Activated CD4-positive, alpha-beta T cell treated with anti-CD3 and anti-CD28 coated beads, Interleukin-2, Interleukin-4, amounts not matched to agents 100 ng/mL and 50 ng/mL, durations not matched to agents 16 hours and 8 hours (primary cell): Measurements from ENCODE around the gene NCF4.

Experiments used
- DNase-seq: peaks from one replicate; pipeline ENCODE4 v3.0.0-alpha.2; 2020; ENCODE audit warnings: low spot score

The NCF4 gene

GRCh38 chr22:36860821-36861659 is at the start of gene NCF4:
NCF4 (plus strand) TSS chr22:36861006; CDS start chr22:36861172, 166 bp downstream.
- peak; percentile 87 for DNase-seq

- DNase-seq = no peak
Observed at GRCh38 chr22:36811094-36811800, 49.6 kb upstream of the NCF4 start.

DNA sequence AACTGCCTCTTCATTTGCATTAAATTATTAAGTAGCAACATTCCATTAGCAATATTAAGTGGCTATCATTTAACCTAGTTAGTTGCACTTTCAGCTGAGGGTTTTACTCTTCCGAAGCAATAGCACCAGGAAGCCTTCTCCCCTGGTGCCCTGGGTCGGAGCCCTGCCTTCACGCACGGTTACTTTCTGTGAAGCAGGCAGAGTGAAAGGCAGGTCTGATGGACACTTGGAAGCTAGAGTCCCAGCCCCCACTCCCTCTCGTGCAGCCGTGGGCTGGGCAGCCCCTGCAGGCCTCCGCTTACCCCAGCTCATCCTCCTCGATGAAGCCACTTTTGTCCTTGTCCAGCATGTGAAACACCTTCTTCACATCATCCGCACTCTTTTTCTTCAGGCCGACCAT is 46.0 kb upstream of the NCF4 start:
- DNase-seq = no peak

GRCh38 chr22:36815558-36816338 is 45.1 kb upstream of the NCF4 start:
- DNase-seq = no peak

- no peak for DNase-seq
Observed at GRCh38 chr22:36816339-36816635, 44.5 kb upstream of the NCF4 start.

- DNase-seq = no peak
Observed at GRCh38 chr22:36816636-36817524, 43.9 kb upstream of the NCF4 start, which contains the start of gene PVALB. PVALB (minus strand) TSS chr22:36817035; CDS start chr22:36817005, 30 bp downstream.

DNA sequence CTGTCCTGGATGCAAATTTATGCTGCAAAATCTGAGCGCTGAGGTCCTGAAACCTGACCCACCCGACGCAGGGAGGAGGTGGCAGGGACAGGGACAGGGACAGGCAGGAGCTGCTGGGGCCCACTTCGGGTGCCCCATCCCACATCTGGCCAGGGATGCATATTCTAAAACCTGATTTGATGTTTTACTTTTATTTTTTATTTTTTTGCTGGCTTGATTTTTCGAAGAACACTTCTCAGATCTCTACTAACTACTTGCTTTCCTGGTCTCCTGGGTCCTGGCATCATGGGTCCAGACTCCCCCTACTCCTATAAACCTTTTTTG is 43.3 kb upstream of the NCF4 start:
- no peak for DNase-seq

GRCh38 chr22:36818010-36818642 is 42.7 kb upstream of the NCF4 start:
- no peak for DNase-seq

DNA sequence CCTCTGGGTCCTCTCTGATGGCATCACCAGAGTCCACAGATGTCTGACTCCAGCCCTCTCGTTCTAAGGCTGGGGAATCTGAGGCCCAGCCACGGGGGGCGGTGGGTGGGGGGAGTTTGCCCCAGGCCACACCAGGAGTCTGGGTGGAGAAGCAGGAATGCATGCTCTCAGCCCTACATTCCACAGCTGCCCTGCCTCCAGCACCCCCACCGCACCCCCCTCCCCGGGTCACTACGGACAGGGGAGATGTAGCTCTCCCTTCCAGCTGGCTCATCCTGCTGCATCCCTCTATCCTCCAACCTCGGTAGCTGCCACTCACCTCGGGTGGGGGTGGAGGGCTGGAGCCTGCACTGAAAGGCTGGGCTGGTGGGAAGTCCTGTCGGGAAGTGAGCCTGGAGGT is 41.7 kb upstream of the NCF4 start:
- no peak for DNase-seq

DNA sequence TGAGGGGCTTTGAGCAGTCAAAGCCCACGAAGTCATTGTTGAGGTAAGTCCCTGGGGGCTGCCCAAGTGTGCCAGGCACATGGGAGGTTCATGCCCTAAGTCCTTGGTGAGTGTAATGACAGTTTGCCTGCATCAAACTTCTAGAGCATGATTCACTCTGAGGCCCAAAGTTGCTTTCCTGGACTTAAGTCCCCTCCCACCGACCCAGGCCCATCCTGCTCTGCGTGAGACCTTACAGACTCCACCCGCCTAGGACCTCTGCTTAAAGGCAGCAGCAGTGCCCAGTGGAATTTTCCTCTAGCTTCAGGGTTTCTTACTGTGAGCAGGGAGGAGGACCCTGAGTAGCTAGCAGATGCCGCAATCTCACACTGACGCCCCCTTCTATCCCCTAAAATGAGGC is 38.2 kb upstream of the NCF4 start:
- DNase-seq = no peak

DNA sequence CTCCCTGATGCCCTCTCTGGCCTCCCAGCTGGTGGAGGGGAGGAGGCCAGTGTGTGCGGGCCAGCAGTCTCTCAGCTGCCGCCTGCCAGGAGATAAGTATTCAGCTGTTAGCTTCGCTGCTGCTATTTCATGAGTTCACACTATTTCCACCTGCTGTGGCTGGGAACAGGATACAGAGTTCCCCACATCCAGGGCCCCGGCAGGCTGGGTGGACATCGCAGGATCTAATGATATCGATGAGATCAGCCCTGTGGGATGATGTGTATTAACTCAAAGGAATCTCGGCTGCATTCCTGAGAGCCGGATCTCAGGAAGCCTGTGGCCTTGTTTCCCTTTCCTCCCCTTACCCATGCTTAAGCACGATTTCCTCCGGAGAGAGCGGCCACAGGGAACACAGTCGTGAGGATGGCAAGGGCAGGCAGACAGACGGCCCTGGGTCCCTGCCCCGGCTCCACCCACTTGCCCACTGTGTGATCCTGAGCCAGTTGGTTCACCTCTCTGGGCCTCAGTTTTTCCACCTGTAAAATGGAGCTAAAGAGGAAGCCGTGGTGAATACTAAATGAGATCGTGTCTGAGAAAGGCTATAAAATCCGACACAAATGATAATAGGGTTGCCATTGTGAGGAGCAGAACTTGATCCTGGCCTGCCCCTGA is 37.5 kb upstream of the NCF4 start:
- no peak for DNase-seq

DNA sequence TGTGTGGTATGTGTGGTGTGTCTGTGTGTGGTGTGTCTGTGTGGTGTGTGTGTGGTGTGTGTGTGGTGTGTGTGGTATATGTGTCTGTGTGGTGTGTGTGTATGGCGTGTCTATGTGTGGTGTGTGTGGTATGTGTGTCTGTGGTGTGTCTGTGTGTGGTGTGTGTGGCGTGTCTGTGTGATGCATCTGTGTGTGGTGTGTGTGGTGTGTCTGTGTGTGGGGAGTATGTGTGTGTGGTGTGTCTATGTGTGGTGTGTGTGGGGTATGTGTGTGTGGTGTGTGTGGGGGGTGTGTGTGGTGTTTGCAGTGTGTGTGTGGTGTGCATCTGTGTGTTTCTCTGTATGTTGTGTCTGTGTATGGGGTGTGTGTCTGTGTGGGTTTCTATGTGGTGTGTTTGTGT is 36.2 kb upstream of the NCF4 start:
- no peak for DNase-seq

DNA sequence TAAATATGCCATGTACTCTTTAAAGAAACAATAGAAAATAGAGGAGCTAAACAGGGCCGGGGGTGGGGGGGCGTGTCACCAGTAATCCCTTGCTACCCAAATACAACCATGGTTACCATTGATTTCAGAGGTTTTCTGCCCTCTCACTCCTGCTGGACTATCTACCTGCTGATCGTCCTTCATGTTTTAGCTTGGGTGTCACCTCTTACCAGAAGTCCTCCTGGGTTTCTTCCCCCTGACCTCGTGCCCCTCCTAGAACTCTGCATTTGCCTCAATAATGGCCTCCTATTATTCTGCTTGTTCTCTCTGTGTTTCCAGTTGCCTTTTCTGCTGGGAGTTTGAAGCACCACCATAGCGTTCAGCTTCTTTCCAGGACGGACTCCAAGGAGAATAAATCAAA is 34.5 kb upstream of the NCF4 start:
- DNase-seq = no peak

- peak; percentile 7 for DNase-seq
Observed at GRCh38 chr22:36828815-36829214, 32.0 kb upstream of the NCF4 start.

DNA sequence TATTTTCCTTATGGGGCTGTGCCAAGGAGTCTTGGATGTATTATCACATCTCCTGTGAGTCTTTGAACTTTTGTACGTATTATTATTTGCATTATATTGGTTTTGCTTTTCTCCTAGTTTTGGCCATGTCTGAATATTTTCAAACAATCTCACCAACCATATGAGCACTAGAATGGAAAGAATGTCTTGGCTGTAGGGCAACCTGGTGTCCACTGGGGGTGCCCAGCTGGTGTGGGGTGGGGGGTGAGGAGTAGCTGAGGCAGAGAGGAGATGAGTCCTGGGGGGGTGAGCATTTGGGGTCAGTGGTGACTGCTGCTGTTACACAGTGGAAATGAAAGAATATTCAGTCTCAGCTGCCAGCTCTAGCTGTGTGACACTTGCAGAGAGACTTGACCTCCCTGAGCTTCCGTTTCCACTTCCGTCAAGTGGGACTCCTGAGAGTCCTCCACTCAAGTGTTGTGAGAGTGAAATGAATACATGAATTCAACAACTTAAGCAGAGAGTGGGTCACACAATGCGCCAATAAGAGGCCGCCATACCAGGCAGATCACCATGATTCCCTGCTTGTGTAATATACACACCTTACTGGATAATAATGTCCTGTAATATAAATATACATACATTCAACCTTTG is 31.3 kb upstream of the NCF4 start:
- no peak for DNase-seq

- no peak for DNase-seq
Observed at GRCh38 chr22:36830601-36831000, 30.2 kb upstream of the NCF4 start.

DNA sequence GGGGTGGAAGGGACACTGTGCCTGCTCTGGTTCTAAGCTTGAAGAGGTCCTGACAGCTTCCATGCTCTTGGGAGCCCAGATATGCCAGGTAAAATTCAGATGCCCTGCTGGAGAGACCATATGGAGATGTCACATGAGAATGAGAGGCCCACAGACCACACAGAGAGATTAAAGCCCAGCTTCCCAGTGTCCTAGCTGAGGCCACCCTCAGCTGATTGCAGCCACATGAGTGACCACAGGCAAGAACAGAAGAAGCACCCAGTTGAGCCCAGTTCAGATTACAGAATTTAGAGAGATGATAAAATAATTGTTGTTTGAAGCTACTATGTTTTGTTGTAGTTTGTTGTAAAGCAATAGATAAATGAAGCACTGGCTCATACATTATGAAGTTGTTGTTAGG is 29.6 kb upstream of the NCF4 start:
- no peak for DNase-seq

- no peak for DNase-seq
Observed at GRCh38 chr22:36831717-36832116, 29.1 kb upstream of the NCF4 start.

DNA sequence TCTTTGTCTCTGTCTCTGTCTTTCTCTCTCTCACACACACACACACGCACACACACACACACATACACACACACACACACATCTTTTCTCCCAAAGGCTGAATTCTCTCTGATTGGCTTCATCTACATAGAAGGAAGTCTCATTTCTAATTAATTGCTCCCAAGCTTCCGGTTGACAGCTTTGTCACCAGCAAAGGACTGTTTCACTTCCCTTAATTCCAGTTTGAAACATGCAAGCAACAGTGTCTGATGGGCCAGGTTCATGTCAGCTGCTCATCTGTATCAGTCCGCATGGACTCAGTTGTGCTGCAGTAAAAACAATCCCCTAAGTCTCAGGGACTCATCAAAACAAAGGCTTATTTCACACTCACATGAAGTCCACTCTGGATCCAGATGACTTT is 27.7 kb upstream of the NCF4 start:
- DNase-seq = no peak

DNA sequence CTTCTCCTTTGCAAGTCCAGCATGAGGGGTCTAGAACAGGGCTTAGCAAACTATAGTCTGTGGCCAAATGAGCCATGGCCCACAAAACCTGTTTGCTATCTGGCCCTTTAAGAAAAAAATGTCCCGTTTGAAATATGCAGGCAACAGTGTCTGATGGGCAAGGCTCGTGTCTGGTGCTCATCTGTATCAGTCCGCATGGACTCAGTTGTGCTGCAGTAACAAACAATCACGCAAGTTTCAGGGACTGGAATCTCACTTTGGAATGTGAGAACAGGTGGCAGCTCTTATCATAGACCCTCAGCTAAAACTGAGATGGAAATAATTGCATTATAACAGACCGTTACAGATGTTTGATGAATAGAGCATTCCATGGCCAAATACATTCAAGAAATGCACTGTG is 24.9 kb upstream of the NCF4 start:
- no peak for DNase-seq
